Brain microvascular endothelial cell (primary cell): Measurements from ENCODE around the gene USH2A.

Experiments
- DNase-seq: peaks from one replicate; pipeline ENCODE4 v3.0.0-alpha.2; 2020
- H3K27ac ChIP-seq: fragments of 250-450 bp; sonication (Bioruptor Pico); 2 replicates; pipeline ENCODE4 v1.5.1; 2020; ENCODE audit warnings: mild to moderate bottlenecking, moderate library complexity
- H3K27me3 ChIP-seq: fragments of 250-450 bp; sonication (Bioruptor Pico); replicated peaks from 2 replicates; pipeline ENCODE4 v1.5.1; 2020; ENCODE audit warnings: mild to moderate bottlenecking
- H3K36me3 ChIP-seq: fragments of 250-450 bp; sonication (Bioruptor Pico); replicated peaks from 2 replicates; pipeline ENCODE4 v1.5.1; 2020; ENCODE audit warnings: mild to moderate bottlenecking
- H3K4me3 ChIP-seq: 2 replicates; pipeline ENCODE4 v1.5.1; 2011; ENCODE audit warnings: low read depth, mild to moderate bottlenecking, control low read depth, low read length, moderate library complexity
- in situ Hi-C: cut with HindIII; loops from 2 replicates; pipeline ENCODE4 v1.10.0; 2017; ENCODE audit warnings: low sequenced_read_pairs, low pct_ligation_motif_present
- TF ChIP-seq, protein P1 (sequence below): IDR thresholded peaks from 2 replicates; pipeline ENCODE4 v1.5.1; 2011; ENCODE audit warnings: low read depth, mild to moderate bottlenecking, moderate library complexity, low read length, control low read depth, inconsistent platforms; ENCODE audit errors: missing control alignments

The USH2A gene

GRCh38 chr1:216422821-216423520 lies at the start of gene USH2A:
TSS of gene USH2A (minus strand) at chr1:216423448. CDS start at chr1:216422336, 1,112 bp downstream.
- Histone ChIP-seq H3K27me3 (no peaks in the 10 kb centered on the region), H3K36me3 (no peaks in the 10 kb centered on the region), H3K27ac (no peak within 1 kb of the TSS), H3K4me3 (no peak within 1 kb of the TSS)
- in situ Hi-C loops: no loop called here
- TF ChIP-seq, protein P1, sequence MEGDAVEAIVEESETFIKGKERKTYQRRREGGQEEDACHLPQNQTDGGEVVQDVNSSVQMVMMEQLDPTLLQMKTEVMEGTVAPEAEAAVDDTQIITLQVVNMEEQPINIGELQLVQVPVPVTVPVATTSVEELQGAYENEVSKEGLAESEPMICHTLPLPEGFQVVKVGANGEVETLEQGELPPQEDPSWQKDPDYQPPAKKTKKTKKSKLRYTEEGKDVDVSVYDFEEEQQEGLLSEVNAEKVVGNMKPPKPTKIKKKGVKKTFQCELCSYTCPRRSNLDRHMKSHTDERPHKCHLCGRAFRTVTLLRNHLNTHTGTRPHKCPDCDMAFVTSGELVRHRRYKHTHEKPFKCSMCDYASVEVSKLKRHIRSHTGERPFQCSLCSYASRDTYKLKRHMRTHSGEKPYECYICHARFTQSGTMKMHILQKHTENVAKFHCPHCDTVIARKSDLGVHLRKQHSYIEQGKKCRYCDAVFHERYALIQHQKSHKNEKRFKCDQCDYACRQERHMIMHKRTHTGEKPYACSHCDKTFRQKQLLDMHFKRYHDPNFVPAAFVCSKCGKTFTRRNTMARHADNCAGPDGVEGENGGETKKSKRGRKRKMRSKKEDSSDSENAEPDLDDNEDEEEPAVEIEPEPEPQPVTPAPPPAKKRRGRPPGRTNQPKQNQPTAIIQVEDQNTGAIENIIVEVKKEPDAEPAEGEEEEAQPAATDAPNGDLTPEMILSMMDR: no peak
- DNase-seq: no peak

DNA sequence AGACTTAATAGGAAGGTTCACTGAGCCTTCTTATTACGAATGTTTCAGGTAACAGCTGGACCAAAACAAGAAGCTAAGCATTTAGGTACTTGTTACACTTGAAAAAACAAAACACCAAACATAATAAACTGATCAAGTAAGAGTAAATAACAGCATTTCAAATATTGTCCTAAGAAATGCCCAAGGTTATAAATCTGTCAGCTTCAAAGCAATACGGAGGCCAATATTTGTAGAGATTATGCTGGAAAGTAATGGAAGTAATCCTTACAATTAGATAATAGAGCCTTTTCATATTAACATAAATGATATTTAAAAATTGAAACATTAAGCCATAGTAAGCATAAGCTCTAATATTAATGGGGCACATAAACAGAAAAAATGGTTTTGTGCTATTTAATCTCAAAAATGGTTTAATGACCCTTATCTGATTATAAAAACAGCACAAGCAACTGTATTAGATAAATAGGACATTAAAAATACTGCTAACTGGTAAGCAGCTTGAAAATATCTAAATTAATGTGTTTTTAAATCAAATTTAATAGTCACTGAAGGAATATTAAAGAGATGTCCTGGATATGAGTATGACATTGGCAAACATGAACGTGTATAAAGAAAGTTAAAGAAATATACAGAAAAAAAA lies 43.0 kb upstream of the USH2A start:
- in situ Hi-C loops: no loop called here
- Histone ChIP-seq H3K36me3 (no peaks in the 10 kb centered on the region), H3K27me3 (no peaks in the 10 kb centered on the region), H3K27ac (no peak overlapping the region), H3K4me3 (no peak overlapping the region)
- no peak for DNase-seq
- TF ChIP-seq, protein P1: no peak

DNA sequence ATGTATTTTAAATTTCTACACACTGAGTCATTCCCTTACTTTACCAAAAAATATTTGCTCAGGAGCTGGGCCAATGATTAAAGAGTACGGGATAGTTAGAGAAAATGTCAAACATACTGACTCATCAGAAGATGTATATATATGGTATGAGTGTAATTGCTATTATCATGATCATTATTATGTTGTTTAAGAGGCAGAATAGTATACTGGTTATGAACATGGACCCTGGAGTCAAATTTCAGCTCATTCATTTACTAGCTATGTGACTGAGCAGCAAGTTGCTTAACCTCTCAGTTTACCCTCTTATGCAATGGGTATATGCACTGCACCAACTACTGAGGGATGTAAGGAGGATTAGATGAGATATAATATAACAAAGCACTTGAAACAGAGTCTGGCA lies 41.2 kb upstream of the USH2A start:
- TF ChIP-seq, protein P1: no peak
- no peak overlapping the region for H3K4me3 ChIP-seq
- peak; percentile 77 for DNase-seq
- H3K36me3 ChIP-seq: no peaks in the 10 kb centered on the region
- H3K27ac ChIP-seq: no peak overlapping the region
- no peaks in the 10 kb centered on the region for H3K27me3 ChIP-seq
- in situ Hi-C loops: no loop called here

- in situ Hi-C loops: no loop called here
- H3K4me3 ChIP-seq: no peak overlapping the region
- no peak for DNase-seq
- H3K27ac ChIP-seq: no peak overlapping the region
- TF ChIP-seq, protein P1: no peak
- no peaks in the 10 kb centered on the region for H3K27me3 ChIP-seq
- H3K36me3 ChIP-seq: no peaks in the 10 kb centered on the region
Observed at GRCh38 chr1:216462066-216462775, 39.0 kb upstream of the USH2A start.

GRCh38 chr1:216461466-216461865 lies 38.2 kb upstream of the USH2A start:
- no peak for DNase-seq
- TF ChIP-seq, protein P1: no peak
- Histone ChIP-seq H3K4me3 (no peak overlapping the region), H3K27me3 (no peaks in the 10 kb centered on the region), H3K36me3 (no peaks in the 10 kb centered on the region), H3K27ac (no peak overlapping the region)
- in situ Hi-C loops: no loop called here
